OCI-LY1 (cell line): ENCODE results near the gene XPR1.

ENCODE experiments used
- H2AFZ ChIP-seq: fragments of 200-600 bp; sonication (generic), shearing (Covaris generic); 2 replicates; pipeline ENCODE4 v1.6.0; 2014; ENCODE audit warnings: antibody characterized with exemption, mild to moderate bottlenecking, low read length
- H3F3A ChIP-seq: fragments of 200-600 bp; sonication (generic), shearing (Covaris generic); 2 replicates; pipeline ENCODE4 v1.6.0; 2014; ENCODE audit warnings: mild to moderate bottlenecking, antibody characterized with exemption, low read length, moderate library complexity; ENCODE audit not compliant: insufficient read depth
- H3K27ac ChIP-seq: fragments of 200-600 bp; sonication (generic); 2 replicates; pipeline ENCODE4 v1.5.1; 2014; ENCODE audit warnings: low read length, mixed run types, mild to moderate bottlenecking, low read depth; ENCODE audit not compliant: poor library complexity, severe bottlenecking
- H3K27me3 ChIP-seq: fragments of 200-600 bp; sonication (generic); 2 replicates; pipeline ENCODE4 v1.6.0; 2014; ENCODE audit warnings: antibody characterized with exemption, mild to moderate bottlenecking, low read length, moderate library complexity; ENCODE audit not compliant: insufficient read depth
- H3K36me3 ChIP-seq: fragments of 200-600 bp; sonication (generic); 2 replicates; pipeline ENCODE4 v1.6.1; 2014; ENCODE audit warnings: mild to moderate bottlenecking, antibody characterized with exemption, low read length, moderate library complexity, mixed read lengths; ENCODE audit not compliant: insufficient read depth
- H3K4me1 ChIP-seq: fragments of 200-600 bp; sonication (generic); 2 replicates; pipeline ENCODE4 v1.5.1; 2014; ENCODE audit warnings: mild to moderate bottlenecking, low read length, moderate library complexity; ENCODE audit not compliant: insufficient read depth, severe bottlenecking
- H3K4me2 ChIP-seq: fragments of 200-600 bp; sonication (generic), shearing (Covaris generic); 2 replicates; pipeline ENCODE4 v1.6.1; 2014; ENCODE audit warnings: low read length
- H3K4me3 ChIP-seq: fragments of 200-600 bp; sonication (generic); 2 replicates; pipeline ENCODE4 v1.5.1; 2014; ENCODE audit warnings: low read length, low read depth, mild to moderate bottlenecking, mixed read lengths; ENCODE audit not compliant: poor library complexity, severe bottlenecking
- H3K79me2 ChIP-seq: fragments of 200-600 bp; shearing (Covaris generic); 2 replicates; pipeline ENCODE4 v1.6.1; 2016; ENCODE audit warnings: mixed run types, low read length, mixed read lengths; ENCODE audit not compliant: insufficient read depth
- H3K9ac ChIP-seq: fragments of 200-600 bp; sonication (generic), shearing (Covaris generic); 2 replicates; pipeline ENCODE4 v1.6.1; 2014; ENCODE audit warnings: mild to moderate bottlenecking, low read length, mixed read lengths
- H3K9me2 ChIP-seq: fragments of 200-600 bp; sonication (generic), shearing (Covaris generic); 2 replicates; pipeline ENCODE4 v1.6.1; 2014; ENCODE audit warnings: low read depth, mild to moderate bottlenecking, low read length, mixed read lengths
- H3K9me3 ChIP-seq: fragments of 200-600 bp; shearing (Covaris generic); 2 replicates; pipeline ENCODE4 v1.6.1; 2014; ENCODE audit warnings: low read length, mixed read lengths
- H4K20me1 ChIP-seq: fragments of 200-600 bp; sonication (generic), shearing (Covaris generic); 2 replicates; pipeline ENCODE4 v1.6.0; 2016; ENCODE audit warnings: mild to moderate bottlenecking, low read length; ENCODE audit not compliant: insufficient read depth
- EZH2 ChIP-seq: fragments of 200-600 bp; sonication (generic), shearing (Covaris generic); IDR thresholded peaks from 2 replicates; pipeline ENCODE4 v1.8.0; 2017; ENCODE audit warnings: borderline replicate concordance, mixed run types, mild to moderate bottlenecking, antibody characterized with exemption, low read length, moderate library complexity, mixed read lengths
- TF ChIP-seq, protein P1 (sequence below): fragments of 200-600 bp; sonication (generic), shearing (Covaris generic); IDR thresholded peaks from 2 replicates; pipeline ENCODE4 v1.5.1; 2017; ENCODE audit warnings: mild to moderate bottlenecking, antibody characterized with exemption, low read length, moderate library complexity, mixed read lengths

The XPR1 gene

GRCh38 chr1:180728472-180729106 lies 96.8 kb downstream of the XPR1 start:
- peaks cover 11% of the 10 kb centered on the region; the same call in 1 of the 2 replicates for H3K9me3 ChIP-seq
- no peak for TF ChIP-seq EZH2
- TF ChIP-seq, protein P1, sequence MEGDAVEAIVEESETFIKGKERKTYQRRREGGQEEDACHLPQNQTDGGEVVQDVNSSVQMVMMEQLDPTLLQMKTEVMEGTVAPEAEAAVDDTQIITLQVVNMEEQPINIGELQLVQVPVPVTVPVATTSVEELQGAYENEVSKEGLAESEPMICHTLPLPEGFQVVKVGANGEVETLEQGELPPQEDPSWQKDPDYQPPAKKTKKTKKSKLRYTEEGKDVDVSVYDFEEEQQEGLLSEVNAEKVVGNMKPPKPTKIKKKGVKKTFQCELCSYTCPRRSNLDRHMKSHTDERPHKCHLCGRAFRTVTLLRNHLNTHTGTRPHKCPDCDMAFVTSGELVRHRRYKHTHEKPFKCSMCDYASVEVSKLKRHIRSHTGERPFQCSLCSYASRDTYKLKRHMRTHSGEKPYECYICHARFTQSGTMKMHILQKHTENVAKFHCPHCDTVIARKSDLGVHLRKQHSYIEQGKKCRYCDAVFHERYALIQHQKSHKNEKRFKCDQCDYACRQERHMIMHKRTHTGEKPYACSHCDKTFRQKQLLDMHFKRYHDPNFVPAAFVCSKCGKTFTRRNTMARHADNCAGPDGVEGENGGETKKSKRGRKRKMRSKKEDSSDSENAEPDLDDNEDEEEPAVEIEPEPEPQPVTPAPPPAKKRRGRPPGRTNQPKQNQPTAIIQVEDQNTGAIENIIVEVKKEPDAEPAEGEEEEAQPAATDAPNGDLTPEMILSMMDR, result no peak
- no peaks in the 10 kb centered on the region for H3K36me3 ChIP-seq
- H3K79me2 ChIP-seq, result no peaks in the 10 kb centered on the region
- H2AFZ ChIP-seq, result no peak overlapping the region
- H3K4me3 ChIP-seq, result no peak overlapping the region
- no peaks in the 10 kb centered on the region for H3K4me1 ChIP-seq
- 0 out of 2 replicates have a peak, but pooled peaks cover under 1% of the 10 kb centered on the region for H3F3A ChIP-seq
- H3K27me3 ChIP-seq, result no peaks in the 10 kb centered on the region
- no peak overlapping the region for H3K9ac ChIP-seq
- no peaks in the 10 kb centered on the region for H4K20me1 ChIP-seq
- no peak overlapping the region for H3K27ac ChIP-seq
- H3K4me2 ChIP-seq, result no peak overlapping the region
- no peaks in the 10 kb centered on the region for H3K9me2 ChIP-seq

- Histone ChIP-seq H3K4me2 (no peak overlapping the region), H3K27ac (no peak overlapping the region), H3K36me3 (no peaks in the 10 kb centered on the region), H3F3A (no peaks in the 10 kb centered on the region), H3K4me3 (no peak overlapping the region), H3K9ac (no peak overlapping the region), H3K9me2 (no peaks in the 10 kb centered on the region), H3K27me3 (no peaks in the 10 kb centered on the region), H2AFZ (no peak overlapping the region), H3K4me1 (no peaks in the 10 kb centered on the region), H3K79me2 (no peaks in the 10 kb centered on the region), H4K20me1 (no peaks in the 10 kb centered on the region), H3K9me3 (peaks cover 11% of the 10 kb centered on the region; the same call in 1 of the 2 replicates)
- TF ChIP-seq EZH2, result no peak
- TF ChIP-seq, protein P1, result no peak
Observed at GRCh38 chr1:180731131-180731530, 99.3 kb downstream of the XPR1 start.

- Histone ChIP-seq H3K9ac (no peak overlapping the region), H3K27me3 (no peaks in the 10 kb centered on the region), H3K36me3 (no peaks in the 10 kb centered on the region), H3K9me2 (no peaks in the 10 kb centered on the region), H3K4me2 (no peak overlapping the region), H3K9me3 (peaks cover 11% of the 10 kb centered on the region; the same call in 1 of the 2 replicates), H2AFZ (no peak overlapping the region), H3K4me1 (no peaks in the 10 kb centered on the region), H3F3A (no peaks in the 10 kb centered on the region), H4K20me1 (no peaks in the 10 kb centered on the region), H3K79me2 (no peaks in the 10 kb centered on the region), H3K4me3 (no peak overlapping the region), H3K27ac (no peak overlapping the region)
- TF ChIP-seq, protein P1, result no peak
- TF ChIP-seq EZH2, result no peak
Observed at GRCh38 chr1:180732866-180733265, 101.0 kb downstream of the XPR1 start.
